Smooth muscle cell (in vitro differentiated cells): ENCODE data around the gene EXTL2. TPM values are rescaled to one million over a fixed set of nuclear protein-coding genes. Genes with fewer than 3 reads are reported as not detected.

ENCODE experiments used
- DNase-seq: peaks from one replicate; lab custom pipeline; 2025; ENCODE audit not compliant: unreplicated experiment; lab: John Stamatoyannopoulos, UW
- H2AFZ ChIP-seq: fragments of 200-600 bp; sonication (generic); 2 replicates; pipeline ENCODE4 v1.6.0; 2016; ENCODE audit warnings: antibody characterized with exemption, low read depth, mild to moderate bottlenecking
- H3F3A ChIP-seq: fragments of 200-600 bp; sonication (generic); 2 replicates; pipeline ENCODE4 v1.6.0; 2017; ENCODE audit warnings: antibody characterized with exemption, low read depth
- H3K27ac ChIP-seq: fragments of 200-600 bp; sonication (generic); 2 replicates; pipeline ENCODE4 v1.5.1; 2016; ENCODE audit warnings: low read depth, mild to moderate bottlenecking
- H3K27me3 ChIP-seq: fragments of 200-600 bp; sonication (generic); 2 replicates; pipeline ENCODE4 v1.6.1; 2016; ENCODE audit warnings: low read depth, mild to moderate bottlenecking
- H3K36me3 ChIP-seq: fragments of 200-600 bp; sonication (generic); 2 replicates; pipeline ENCODE4 v1.5.1; 2016; ENCODE audit warnings: low read depth
- H3K4me1 ChIP-seq: fragments of 200-600 bp; sonication (generic); 2 replicates; pipeline ENCODE4 v1.5.1; 2016; ENCODE audit warnings: low read depth
- H3K4me2 ChIP-seq: fragments of 200-600 bp; sonication (generic); 2 replicates; pipeline ENCODE4 v1.6.0; 2016; ENCODE audit warnings: mild to moderate bottlenecking
- H3K4me3 ChIP-seq: fragments of 200-600 bp; sonication (generic); 2 replicates; pipeline ENCODE4 v1.5.1; 2016; ENCODE audit warnings: mild to moderate bottlenecking
- H3K79me2 ChIP-seq: fragments of 200-600 bp; sonication (generic); 2 replicates; pipeline ENCODE4 v1.6.0; 2016; ENCODE audit warnings: low read depth, mild to moderate bottlenecking
- H3K9ac ChIP-seq: fragments of 200-600 bp; sonication (generic); 2 replicates; pipeline ENCODE4 v1.6.0; 2016; ENCODE audit warnings: low read depth
- H3K9me3 ChIP-seq: fragments of 200-600 bp; sonication (generic); replicated peaks from 2 replicates; pipeline ENCODE4 v1.5.1; 2016; ENCODE audit warnings: low read depth
- H4K20me1 ChIP-seq: fragments of 200-600 bp; sonication (generic); 2 replicates; pipeline ENCODE4 v1.6.0; 2016; ENCODE audit warnings: low read depth
- WGBS: methylation state at CpG from one replicate; pipeline ENCODE4 v1.1.7; 2016; ENCODE audit warnings: low lambda C conversion rate; 5-methylcytosine and 5-hydroxymethylcytosine counted together
- polyA plus RNA-seq: library from polyadenylated mRNA; unstranded; fragments of >200 nt; fragmentation: Nextera tagmentation; extraction: Ambion mirVana; gene quantifications from 2 replicates; pipeline ENCODE4 v1.2.1, GENCODE V29; 2016
- total RNA-seq: library from RNA; depleted of rRNA; stranded (reverse); fragments of >200 nt; gene quantifications from 2 replicates; pipeline ENCODE4 v1.2.3, GENCODE V29; 2014
- TF ChIP-seq, protein P1 (sequence below): fragments of 200-600 bp; sonication (generic); IDR thresholded peaks from 2 replicates; pipeline ENCODE4 v1.5.1; 2017; ENCODE audit warnings: borderline replicate concordance, mild to moderate bottlenecking, antibody characterized with exemption; ENCODE audit not compliant: insufficient read depth, poor library complexity, severe bottlenecking

The EXTL2 gene
- total and polyA plus RNA-seq, 2 experiments from 2014 or later = 51.9 to 54.3 TPM

DNA sequence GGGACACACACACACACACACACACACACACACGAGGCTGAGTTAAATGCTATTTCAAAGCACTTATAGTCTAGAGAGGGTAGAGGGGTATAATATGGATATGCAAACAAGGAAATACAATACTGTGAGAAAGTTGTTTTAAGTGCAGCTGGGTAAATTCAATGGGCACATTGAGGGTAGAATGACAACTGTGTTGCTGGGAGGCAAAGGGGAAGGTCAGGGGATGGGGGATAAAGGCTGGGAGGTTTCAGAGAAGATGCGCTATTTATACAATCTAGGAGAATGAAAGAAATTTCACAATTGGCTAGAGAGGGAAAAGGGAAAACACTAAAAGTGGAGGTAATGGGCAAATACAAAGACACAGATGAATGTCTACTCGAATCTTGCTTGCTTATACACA, 19.4 kb downstream of the EXTL2 start:
- no peak overlapping the region for H3K27ac ChIP-seq
- no peaks in the 10 kb centered on the region for H3K9me3 ChIP-seq
- no peak overlapping the region for H2AFZ ChIP-seq
- H3K9ac ChIP-seq = no peak overlapping the region
- peaks cover 5% of the 10 kb centered on the region for H3K36me3 ChIP-seq
- no peak overlapping the region for H3K4me2 ChIP-seq
- WGBS = 94% methylated on average over 3 of the region's 3 CpGs
- H3K4me3 ChIP-seq = no peak overlapping the region
- DNase-seq = no peak
- no peaks in the 10 kb centered on the region for H3F3A ChIP-seq
- no peaks in the 10 kb centered on the region for H3K27me3 ChIP-seq
- H3K79me2 ChIP-seq = no peaks in the 10 kb centered on the region
- no peaks in the 10 kb centered on the region for H3K4me1 ChIP-seq
- TF ChIP-seq, protein P1, sequence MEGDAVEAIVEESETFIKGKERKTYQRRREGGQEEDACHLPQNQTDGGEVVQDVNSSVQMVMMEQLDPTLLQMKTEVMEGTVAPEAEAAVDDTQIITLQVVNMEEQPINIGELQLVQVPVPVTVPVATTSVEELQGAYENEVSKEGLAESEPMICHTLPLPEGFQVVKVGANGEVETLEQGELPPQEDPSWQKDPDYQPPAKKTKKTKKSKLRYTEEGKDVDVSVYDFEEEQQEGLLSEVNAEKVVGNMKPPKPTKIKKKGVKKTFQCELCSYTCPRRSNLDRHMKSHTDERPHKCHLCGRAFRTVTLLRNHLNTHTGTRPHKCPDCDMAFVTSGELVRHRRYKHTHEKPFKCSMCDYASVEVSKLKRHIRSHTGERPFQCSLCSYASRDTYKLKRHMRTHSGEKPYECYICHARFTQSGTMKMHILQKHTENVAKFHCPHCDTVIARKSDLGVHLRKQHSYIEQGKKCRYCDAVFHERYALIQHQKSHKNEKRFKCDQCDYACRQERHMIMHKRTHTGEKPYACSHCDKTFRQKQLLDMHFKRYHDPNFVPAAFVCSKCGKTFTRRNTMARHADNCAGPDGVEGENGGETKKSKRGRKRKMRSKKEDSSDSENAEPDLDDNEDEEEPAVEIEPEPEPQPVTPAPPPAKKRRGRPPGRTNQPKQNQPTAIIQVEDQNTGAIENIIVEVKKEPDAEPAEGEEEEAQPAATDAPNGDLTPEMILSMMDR = no peak
- H4K20me1 ChIP-seq = no peaks in the 10 kb centered on the region

DNA sequence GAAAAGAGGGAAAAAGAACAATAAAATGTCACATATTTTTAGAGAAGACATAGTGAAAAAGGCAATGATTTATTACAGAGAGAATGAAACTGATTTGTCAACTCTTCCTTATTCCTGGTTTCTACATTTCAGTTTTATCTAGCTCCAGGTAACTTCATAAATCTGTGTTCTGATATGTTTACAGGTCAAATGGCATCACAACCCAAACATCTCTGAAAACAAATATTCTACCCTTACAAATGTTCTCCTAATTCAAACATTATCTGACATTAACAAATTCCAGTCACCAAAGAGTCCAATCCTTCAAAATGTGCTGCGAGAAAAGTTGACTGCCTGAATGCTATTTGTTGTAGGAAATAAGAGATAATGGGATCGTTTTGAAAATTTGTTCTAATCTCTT, 20.2 kb downstream of the EXTL2 start:
- Histone ChIP-seq H3K4me2 (no peak overlapping the region), H3K9ac (no peak overlapping the region), H3K4me3 (no peak overlapping the region), H3F3A (no peaks in the 10 kb centered on the region), H2AFZ (no peak overlapping the region), H3K27ac (no peak overlapping the region), H3K27me3 (no peaks in the 10 kb centered on the region), H3K9me3 (no peaks in the 10 kb centered on the region), H3K79me2 (no peaks in the 10 kb centered on the region), H4K20me1 (no peaks in the 10 kb centered on the region), H3K36me3 (peaks cover 5% of the 10 kb centered on the region), H3K4me1 (no peaks in the 10 kb centered on the region)
- TF ChIP-seq, protein P1 = no peak
- WGBS = 91% methylated on average over 2 of the region's 2 CpGs
- no peak for DNase-seq

DNA sequence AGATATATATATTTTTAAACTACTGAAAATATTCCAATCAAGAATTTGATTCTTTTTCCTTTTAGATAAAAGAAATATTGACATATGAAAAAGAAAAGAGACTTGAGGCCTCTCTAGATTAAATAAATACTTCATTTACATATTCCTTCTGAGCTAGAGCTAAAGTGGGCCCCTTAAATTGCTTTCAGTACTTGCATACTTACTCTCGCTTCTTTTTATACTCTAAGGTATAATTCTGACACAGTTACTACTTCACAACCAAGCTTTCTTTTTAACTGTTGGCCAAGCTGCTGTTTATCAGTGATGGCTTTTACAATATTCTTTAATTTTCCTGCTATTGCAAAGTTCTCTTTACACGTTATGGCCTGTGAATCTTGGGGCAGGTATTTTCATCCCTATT, 24.6 kb downstream of the EXTL2 start:
- no peaks in the 10 kb centered on the region for H3K9me3 ChIP-seq
- no peaks in the 10 kb centered on the region for H3F3A ChIP-seq
- no peaks in the 10 kb centered on the region for H3K27me3 ChIP-seq
- no peak overlapping the region for H3K27ac ChIP-seq
- H3K9ac ChIP-seq = no peak overlapping the region
- H3K4me2 ChIP-seq = no peak overlapping the region
- H3K36me3 ChIP-seq = no peaks in the 10 kb centered on the region
- TF ChIP-seq, protein P1 = no peak
- H2AFZ ChIP-seq = no peak overlapping the region
- 72% methylated on average over 2 of the region's 2 CpGs for WGBS
- H3K4me1 ChIP-seq = no peaks in the 10 kb centered on the region
- no peaks in the 10 kb centered on the region for H3K79me2 ChIP-seq
- DNase-seq = no peak
- H3K4me3 ChIP-seq = no peak overlapping the region
- no peaks in the 10 kb centered on the region for H4K20me1 ChIP-seq

DNA sequence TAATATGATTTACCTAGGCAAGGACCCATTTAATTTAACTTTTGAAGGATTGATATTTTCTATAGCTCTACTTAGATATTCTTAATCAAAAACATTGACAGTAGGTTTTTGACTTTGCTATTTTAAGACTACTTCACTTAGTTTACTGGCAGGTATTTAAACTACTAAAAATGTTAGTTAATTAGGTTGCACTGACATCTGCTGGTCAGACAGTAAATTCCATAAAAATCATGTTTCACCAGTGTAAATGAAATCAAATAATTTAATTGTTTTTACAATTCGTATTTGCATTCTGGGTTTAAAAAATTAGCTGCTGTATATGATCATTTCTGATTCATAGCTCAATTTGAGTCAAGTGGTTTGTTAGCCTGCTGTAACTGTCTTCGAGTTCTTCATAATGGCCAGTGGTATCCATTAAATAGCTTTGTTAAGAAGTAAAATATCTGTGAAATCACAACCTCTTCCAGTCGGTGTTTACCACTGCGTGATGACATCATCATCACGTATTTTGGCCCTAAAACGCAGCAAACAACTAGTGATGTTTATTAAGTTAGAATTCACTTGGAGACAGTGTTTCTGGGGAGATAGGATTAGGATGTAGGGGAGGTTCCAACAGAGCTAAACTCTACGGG, 26.2 kb downstream of the EXTL2 start:
- peak overlapping the region; percentile 77 for H3K4me2 ChIP-seq
- H3K4me3 ChIP-seq = peak overlapping the region; percentile 8
- H3K79me2 ChIP-seq = no peaks in the 10 kb centered on the region
- DNase-seq = no peak
- H3K27ac ChIP-seq = no peak overlapping the region
- peak overlapping the region; percentile 40 for H2AFZ ChIP-seq
- no peaks in the 10 kb centered on the region for H3F3A ChIP-seq
- peak overlapping the region; percentile 2 for H3K9ac ChIP-seq
- no peaks in the 10 kb centered on the region for H4K20me1 ChIP-seq
- H3K27me3 ChIP-seq = no peaks in the 10 kb centered on the region
- no peaks in the 10 kb centered on the region for H3K36me3 ChIP-seq
- no peaks in the 10 kb centered on the region for H3K9me3 ChIP-seq
- TF ChIP-seq, protein P1 = peak; percentile 71
- WGBS = 21% methylated on average over 7 of the region's 7 CpGs
- H3K4me1 ChIP-seq = no peaks in the 10 kb centered on the region
